Femur (tissue), 1 donor: ENCODE data around the gene WIPF3.

Source experiments
- DNase-seq: peaks from one replicate; pipeline ENCODE4 v3.0.0-alpha.2; 2017

WIPF3 gene

GRCh38 chr7:29806208-29806994 is at the start of gene WIPF3:
WIPF3 (plus strand) TSS chr7:29806508; CDS start chr7:29834725, 28,217 bp downstream.
- peak; percentile 26 for DNase-seq

DNA sequence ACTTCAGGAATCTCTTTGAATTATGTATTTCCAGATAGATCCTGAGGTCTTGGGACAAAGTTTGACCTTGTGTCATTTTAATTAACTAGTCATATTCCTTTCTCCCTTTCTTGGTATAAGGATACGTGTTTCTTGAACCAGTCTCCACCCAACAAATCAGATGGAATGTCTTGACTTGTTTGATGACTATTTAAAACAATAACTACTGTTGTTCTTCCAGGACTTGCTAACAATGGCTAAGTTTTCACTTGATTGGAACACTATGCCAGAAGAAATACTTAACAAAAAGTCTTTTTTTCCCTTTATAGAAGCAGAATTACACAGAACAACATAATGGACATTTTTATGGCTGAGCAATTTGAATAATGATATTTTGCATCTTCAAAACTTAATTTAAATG is 43.0 kb upstream of the WIPF3 start:
- no peak for DNase-seq

- no peak for DNase-seq
These were observed 42.1 kb upstream of the WIPF3 start for GRCh38 chr7:29764227-29764626.

DNA sequence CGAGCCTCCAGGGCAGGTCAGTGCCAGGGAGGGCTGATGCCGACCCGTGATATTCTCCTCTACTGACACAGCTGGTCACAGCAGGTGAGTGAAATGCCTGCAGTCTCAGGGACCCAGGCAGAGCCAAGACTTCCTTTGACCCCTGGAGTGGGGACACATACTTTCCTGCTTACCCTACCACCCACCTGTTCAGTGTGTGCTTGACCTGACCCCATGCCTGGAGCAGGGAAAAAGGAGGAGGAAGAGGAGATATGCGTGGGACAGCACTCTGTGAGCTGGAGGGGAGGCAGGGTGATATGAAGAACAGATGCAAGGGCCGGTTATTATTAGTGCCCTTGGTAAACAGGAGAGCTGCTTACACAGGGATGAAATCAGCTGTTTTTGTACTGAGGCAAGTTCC is 40.8 kb upstream of the WIPF3 start:
- peak; percentile 24 for DNase-seq

DNA sequence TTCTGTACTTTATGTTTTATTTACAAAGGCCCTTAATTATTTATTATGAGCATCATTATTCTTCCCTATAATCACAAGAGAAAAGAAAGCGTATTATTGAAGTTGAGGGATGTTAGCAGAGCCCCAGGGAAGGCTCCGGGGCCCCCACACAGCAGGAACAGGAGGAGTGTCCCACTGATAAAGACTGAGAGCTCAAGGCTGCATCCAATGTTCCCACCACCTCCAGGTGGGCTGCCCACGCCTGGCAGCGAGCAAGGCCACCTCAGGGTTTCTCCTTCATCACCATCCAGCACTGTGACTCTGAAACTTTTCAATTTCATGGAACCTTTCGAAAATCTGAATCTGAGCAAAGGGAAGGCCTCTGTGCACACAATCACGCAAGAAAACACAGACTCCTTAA is 35.9 kb upstream of the WIPF3 start:
- no peak for DNase-seq

GRCh38 chr7:29771081-29771816 is 35.1 kb upstream of the WIPF3 start:
- DNase-seq: no peak

GRCh38 chr7:29779017-29779416 is 27.3 kb upstream of the WIPF3 start:
- DNase-seq: no peak

- DNase-seq: no peak
These were observed 26.0 kb upstream of the WIPF3 start for GRCh38 chr7:29780346-29780745.

GRCh38 chr7:29783671-29784070 is 22.6 kb upstream of the WIPF3 start:
- no peak for DNase-seq

DNA sequence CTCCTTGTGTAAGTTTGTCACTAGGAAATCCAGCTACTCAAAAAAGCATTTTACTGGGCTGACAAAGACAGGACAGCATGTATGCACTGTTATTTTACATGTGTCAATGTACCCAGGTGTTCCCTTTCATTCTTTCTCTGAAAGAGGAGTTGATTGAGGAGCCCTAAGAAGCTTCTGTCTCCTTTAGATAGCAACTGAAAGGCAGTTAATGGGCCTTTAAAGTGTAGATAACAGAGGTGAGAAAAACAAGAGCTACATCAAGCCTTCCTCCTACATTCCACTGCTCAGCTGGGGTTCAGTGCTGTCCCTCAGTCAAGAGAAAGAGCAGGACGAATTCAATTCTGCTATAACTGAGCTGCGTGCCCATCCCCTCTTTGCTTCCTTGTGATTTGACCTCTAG is 12.8 kb upstream of the WIPF3 start:
- no peak for DNase-seq

- no peak for DNase-seq
These were observed 11.2 kb upstream of the WIPF3 start for GRCh38 chr7:29794959-29795629.

- DNase-seq: no peak
These were observed 10.4 kb upstream of the WIPF3 start for GRCh38 chr7:29795696-29796580.

GRCh38 chr7:29797112-29797944 is 9.0 kb upstream of the WIPF3 start:
- DNase-seq: no peak

DNA sequence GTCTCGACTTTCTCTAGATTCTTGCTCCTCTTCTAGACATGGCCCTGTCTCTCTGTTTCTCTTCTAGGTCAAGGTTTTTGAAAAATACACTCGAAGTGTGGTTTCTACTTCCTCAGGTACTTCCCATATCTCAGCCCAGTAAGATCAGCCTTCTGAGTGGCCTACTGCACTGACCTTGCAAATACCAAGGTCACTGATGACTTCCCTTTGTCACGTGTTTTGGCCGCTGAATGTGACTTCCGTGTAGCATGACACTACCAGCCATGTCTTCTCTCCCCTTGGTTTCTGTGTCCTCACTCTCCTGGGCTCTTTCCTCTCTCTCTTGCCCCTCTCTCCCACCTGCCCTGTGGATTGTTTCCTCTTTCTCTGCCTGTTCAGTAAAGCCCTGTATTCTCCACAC is 7.9 kb upstream of the WIPF3 start:
- no peak for DNase-seq

GRCh38 chr7:29801929-29802328 is 4.4 kb upstream of the WIPF3 start:
- DNase-seq: no peak

GRCh38 chr7:29805031-29805430 is 1.3 kb upstream of the WIPF3 start:
- no peak for DNase-seq

DNA sequence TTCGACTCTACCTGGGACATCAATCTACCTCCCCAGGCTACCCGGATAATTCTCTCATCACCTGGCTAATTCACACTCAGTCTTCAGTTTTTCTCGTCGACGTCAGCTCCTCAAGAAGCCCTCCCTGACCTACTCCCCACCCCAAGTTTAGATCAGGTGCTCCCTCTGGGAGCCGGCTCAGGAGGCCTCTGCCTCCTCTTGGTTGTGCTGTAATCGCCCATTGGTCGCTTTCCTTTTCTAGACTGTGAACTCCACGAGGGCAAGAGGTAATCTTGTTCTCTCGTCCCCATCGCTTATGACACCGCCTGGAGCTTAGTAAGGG is 461 bp upstream of the WIPF3 start:
- DNase-seq: no peak

GRCh38 chr7:29806995-29807841 is 910 bp downstream of the WIPF3 start:
- DNase-seq: peak; percentile 40

GRCh38 chr7:29808075-29808801 is 1.9 kb downstream of the WIPF3 start:
- no peak for DNase-seq

DNA sequence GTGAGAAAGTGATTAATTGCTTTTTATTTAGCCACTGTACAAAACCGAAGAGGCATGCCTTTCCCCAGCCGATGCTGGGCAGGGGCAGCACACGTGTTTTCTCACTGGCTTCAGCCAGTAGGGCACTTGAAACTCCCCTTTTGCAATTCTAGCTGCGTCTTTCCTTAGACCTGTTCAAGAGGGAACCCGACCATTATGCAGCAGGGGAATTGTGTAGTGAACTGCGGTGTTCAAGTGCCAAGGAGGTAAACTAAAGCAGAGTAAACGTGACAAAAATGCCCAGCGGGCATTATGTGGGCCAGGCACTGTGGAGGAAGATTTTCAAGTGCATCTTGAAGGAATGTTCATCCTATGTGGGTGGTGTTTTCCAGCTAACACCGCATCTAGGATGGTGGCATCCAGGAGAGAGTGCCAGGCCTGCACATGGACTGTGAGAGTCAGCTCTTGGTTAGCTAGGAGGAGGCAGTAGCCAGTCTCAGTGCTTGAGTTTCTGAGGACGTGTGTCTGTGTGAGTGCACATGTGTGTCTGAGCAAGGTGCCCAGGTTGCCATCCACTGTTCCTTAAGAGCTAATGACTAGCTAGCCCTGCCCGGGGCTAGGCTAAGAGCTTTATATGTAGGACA is 3.3 kb downstream of the WIPF3 start:
- no peak for DNase-seq
